ENCODE results near the gene LNP1. TPM values are rescaled to one million over a fixed set of nuclear protein-coding genes. Genes with fewer than 3 reads are reported as not detected.

LNP1 gene
- total and polyA plus RNA-seq, 2 of the 8 experiments (the other 6 are each of a cell fraction or from before 2014, with no cell fraction given): 6.6 to 8.7 TPM

DNA sequence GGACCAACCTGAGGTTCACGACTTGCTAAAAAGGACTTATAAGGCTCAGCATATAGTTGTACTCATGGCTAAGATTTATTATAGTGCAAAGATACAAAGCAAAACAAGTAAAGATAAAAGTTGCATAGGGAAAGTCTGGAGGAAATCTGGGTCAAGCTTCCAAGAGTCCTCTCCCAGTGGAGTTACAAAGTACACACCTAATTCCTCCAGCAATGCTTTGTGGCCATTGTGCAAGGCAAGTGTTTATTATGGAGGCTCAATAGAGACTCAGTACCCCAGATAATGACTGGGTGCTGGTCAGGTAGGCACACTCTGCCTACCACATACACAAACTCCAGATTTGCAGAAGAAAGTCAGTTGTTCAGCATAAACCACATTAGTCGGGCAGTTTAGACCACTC, 22.9 kb downstream of the LNP1 start:
- H2BK15ac ChIP-seq (ENCODE audit: low read length): no peak overlapping the region
- no peak overlapping the region for H2BK12ac ChIP-seq (ENCODE audit: low read depth, low read length)
- H4K8ac ChIP-seq (ENCODE audit: extremely low read depth, insufficient read depth, low read length): no peak overlapping the region
- ChIA-PET CTCF (ENCODE audit: partially characterized antibody) (interaction anchor here (1.2 kb wide), 1 partner anchor 13 kb away, joined by 3 read pairs; no protein-coding TSS in a partner anchor), POLR2A (ENCODE audit: partially characterized antibody) (interaction anchor here (3.1 kb wide), 1 partner anchor 10 kb away, joined by 9 read pairs; no protein-coding TSS in a partner anchor)
- H3K23ac ChIP-seq (ENCODE audit: insufficient read length): no peak overlapping the region
- H3K14ac ChIP-seq (ENCODE audit: insufficient read length): no peak overlapping the region
- no peaks in the 10 kb centered on the region; a peak in 1 of 8 replicates for H3K36me3 ChIP-seq (ENCODE audit: control insufficient read depth in 2 of 4, insufficient read depth in 4 of 4, low read length in 3 of 4)
- DNase-seq (ENCODE audit: low read depth in 1 of 2, low spot score in 2 of 2) (no peak), FAIRE-seq (no peak)
- H4K20me1 ChIP-seq (replicated peaks in 1 of 2; ENCODE audit: control insufficient read depth in 1 of 2, insufficient read depth in 2 of 2, low read length in 2 of 2): no peaks in the 10 kb centered on the region
- H3K9ac ChIP-seq (replicated peaks in 1 of 4; ENCODE audit: extremely low read depth in 1 of 4, low read depth in 3 of 4, low read length in 3 of 4): no peak overlapping the region
- H3K79me1 ChIP-seq (ENCODE audit: low read depth, low read length): no peaks in the 10 kb centered on the region
- no peak overlapping the region for H3K4me2 ChIP-seq (ENCODE audit: insufficient read depth in 1 of 2, low read depth in 2 of 2, low read length in 2 of 2)
- H3K4ac ChIP-seq (replicated peaks; ENCODE audit: insufficient read length, low read depth, low read length): no peak overlapping the region
- no peaks in the 10 kb centered on the region for H3K9me3 ChIP-seq (ENCODE audit: insufficient read depth in 2 of 2, low read depth in 1 of 2, low read length in 1 of 2)
- H3K27ac ChIP-seq (ENCODE audit: low read depth, low read length): no peak overlapping the region
- 84% methylated on average over 2 of the region's 2 CpGs; no CpG with 5 or more reads in 1 of the 2 experiments for WGBS, 2 experiments (ENCODE audit: extremely low coverage in 1 of 2, insufficient coverage in 1 of 2, insufficient read length in 1 of 2, insufficient replicate concordance in 2 of 2, low coverage in 1 of 2, low lambda C conversion rate in 2 of 2, missing lambda C conversion rate in 1 of 2)
- no peak overlapping the region for H3K4me3 ChIP-seq (ENCODE audit: extremely low read depth in 1 of 4, insufficient read depth in 2 of 4, low read depth in 3 of 4, low read length in 4 of 4)
- no peak overlapping the region for H2AK5ac ChIP-seq (ENCODE audit: low read depth, low read length)
- H2BK5ac ChIP-seq (ENCODE audit: low read depth, low read length): no peak overlapping the region
- H2BK20ac ChIP-seq (ENCODE audit: low read length): no peak overlapping the region
- no peak overlapping the region for H2BK120ac ChIP-seq (replicated peaks; ENCODE audit: low read depth, low read length)
- no peaks in the 10 kb centered on the region for H3K79me2 ChIP-seq (ENCODE audit: control insufficient read depth in 1 of 2, insufficient read depth in 2 of 2, low read length in 2 of 2)
- no peaks in the 10 kb centered on the region for H3K23me2 ChIP-seq (ENCODE audit: low read depth, low read length)
- H2AFZ ChIP-seq (ENCODE audit: low read length): no peak overlapping the region
- H4K5ac ChIP-seq (ENCODE audit: insufficient read length, low read depth, low read length): no peak overlapping the region
- H3K56ac ChIP-seq (replicated peaks; ENCODE audit: insufficient read length, low read depth, low read length): no peak overlapping the region
- H3K4me1 ChIP-seq (replicated peaks in 1 of 4; ENCODE audit: control insufficient read depth in 3 of 4, insufficient read depth in 4 of 4, low read length in 3 of 4): no peaks in the 10 kb centered on the region
- H3K18ac ChIP-seq (ENCODE audit: extremely low read depth, low read length): no peak overlapping the region
- no peaks in the 10 kb centered on the region for H3K27me3 ChIP-seq (replicated peaks in 1 of 4; ENCODE audit: control insufficient read depth in 3 of 4, extremely low read depth in 1 of 4, insufficient read depth in 3 of 4, low read length in 3 of 4)
- H4K91ac ChIP-seq (replicated peaks; ENCODE audit: insufficient read length, low read length): no peak overlapping the region
- TF ChIP-seq RFX5 (IDR thresholded peaks at IDR 0.05; ENCODE audit: borderline replicate concordance, low read depth, low read length) (no peak), ASH2L (IDR thresholded peaks at IDR 0.05; ENCODE audit: low read length) (no peak), ZNF274 (IDR thresholded peaks at IDR 0.05; ENCODE audit: borderline replicate concordance, extremely low read depth, low read length) (no peak), TAF1 (IDR thresholded peaks at IDR 0.05; ENCODE audit: low read depth, low read length) (no peak), RXRA (IDR thresholded peaks at IDR 0.05; ENCODE audit: insufficient read depth, low read depth, low read length) (no peak), HDAC6 (IDR thresholded peaks at IDR 0.05; ENCODE audit: low read depth, low read length) (no peak), SIRT6 (IDR thresholded peaks at IDR 0.05; ENCODE audit: low read length) (no peak), SUZ12 (IDR thresholded peaks at IDR 0.05; ENCODE audit: low read length) (no peak), RBBP5 (IDR thresholded peaks at IDR 0.05; ENCODE audit: borderline replicate concordance, low read depth, low read length) (no peak), NRF1 (IDR thresholded peaks at IDR 0.05; ENCODE audit: low read depth, low read length) (no peak), HDAC2 (IDR thresholded peaks at IDR 0.05; ENCODE audit: borderline replicate concordance in 1 of 2, low read depth in 2 of 2, low read length in 2 of 2) (no peak), BCL11A (IDR thresholded peaks at IDR 0.05; ENCODE audit: low read depth in 2 of 2, low read length in 2 of 2) (no peak), KDM1A (IDR thresholded peaks at IDR 0.05; ENCODE audit: borderline replicate concordance, low read length) (no peak), CBX8 (IDR thresholded peaks at IDR 0.05; ENCODE audit: borderline replicate concordance, low read depth, low read length) (no peak), PHF8 (conservative IDR thresholded peaks at IDR 0.05; ENCODE audit: low read depth, low read length) (no peak)
